HG03039 (cell line): ENCODE results near the gene SEPTIN10.
"Not testable (repeated sequence)": the region's sequence is repeated elsewhere in the genome, so short reads cannot be mapped to it uniquely, and the experiment has no call there.

Source experiments
- ATAC-seq: cut with Tn5 transposase; IDR thresholded peaks from one replicate; pipeline ENCODE4 v1.9.1; 2021; ENCODE audit warnings: mild to moderate bottlenecking, moderate library complexity; ENCODE audit not compliant: unreplicated experiment

Gene SEPTIN10

DNA sequence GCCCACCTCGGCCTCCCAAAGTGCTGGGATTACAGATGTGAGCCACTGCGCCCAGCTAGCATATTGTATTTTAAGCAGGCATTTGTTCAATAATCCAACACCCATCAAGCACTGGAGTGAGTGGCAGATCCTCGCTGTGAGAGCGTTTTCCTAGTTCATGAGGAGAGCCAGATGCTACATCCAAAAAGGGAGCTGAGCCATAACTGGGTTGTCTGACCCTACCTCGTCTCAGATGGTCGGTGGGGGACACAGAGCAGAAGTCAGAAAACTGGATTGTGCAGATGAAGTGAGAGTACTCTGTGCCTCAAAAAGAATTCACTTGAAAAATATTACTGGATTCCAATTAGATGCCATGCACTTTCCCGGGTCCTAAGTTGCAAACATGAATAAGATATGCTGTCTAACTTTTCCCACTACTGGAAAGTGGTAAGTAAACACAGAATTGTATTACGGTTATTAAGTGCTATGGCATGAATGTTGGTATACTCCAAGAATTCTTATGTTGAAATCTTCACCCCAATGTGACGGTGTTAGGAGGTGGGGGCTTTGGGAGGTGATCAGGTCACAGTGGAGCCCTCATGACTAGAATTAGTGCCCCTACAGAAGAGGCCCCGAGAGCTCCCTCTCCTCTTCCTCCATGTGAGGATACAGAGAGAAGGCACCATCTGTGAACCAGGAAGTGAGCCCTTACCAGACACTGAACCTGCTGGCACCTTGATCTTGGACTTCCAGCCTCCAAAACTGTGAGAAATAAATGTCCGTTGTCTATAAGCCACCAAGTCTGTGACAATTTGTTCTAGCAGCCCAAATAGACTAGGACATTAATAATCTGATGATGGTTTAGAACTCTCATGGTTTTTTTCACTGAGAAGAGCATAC is 21.9 kb upstream of the SEPTIN10 start:
- no peak for ATAC-seq

GRCh38 chr2:109633284-109633961 is 19.7 kb upstream of the SEPTIN10 start:
- no peak for ATAC-seq

DNA sequence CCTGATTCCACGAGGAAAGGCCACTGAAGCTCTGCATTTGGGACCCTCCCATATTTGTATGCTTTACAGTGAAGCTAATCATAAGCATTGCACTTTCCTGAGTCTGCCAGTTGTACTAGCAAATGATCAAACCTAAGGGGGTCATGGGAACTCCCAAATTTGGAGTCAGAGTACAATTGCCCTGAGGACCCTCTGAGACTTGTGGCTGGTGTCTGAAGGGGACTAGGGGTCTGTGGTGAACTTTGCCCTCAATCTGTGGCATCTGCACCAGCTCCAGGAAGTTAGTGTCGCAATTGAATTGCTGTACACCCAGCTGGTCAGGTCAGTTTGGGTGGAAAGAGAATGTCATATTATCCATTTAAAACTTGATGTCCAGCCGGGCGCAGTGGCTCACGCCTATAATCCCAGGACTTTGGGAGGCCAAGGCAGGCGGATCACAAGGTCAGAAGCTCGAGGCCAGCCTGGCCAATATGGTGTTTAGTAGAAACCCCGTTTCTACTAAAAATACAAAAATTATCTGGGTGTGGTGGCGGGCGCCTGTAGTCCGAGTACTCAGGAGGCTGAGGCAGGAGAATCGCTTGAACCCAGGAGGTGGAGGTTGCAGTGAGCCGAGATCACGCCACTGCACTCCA is 18.5 kb upstream of the SEPTIN10 start:
- ATAC-seq, result no peak

- ATAC-seq, result no peak
These were observed 18.0 kb upstream of the SEPTIN10 start for GRCh38 chr2:109631741-109632140.

DNA sequence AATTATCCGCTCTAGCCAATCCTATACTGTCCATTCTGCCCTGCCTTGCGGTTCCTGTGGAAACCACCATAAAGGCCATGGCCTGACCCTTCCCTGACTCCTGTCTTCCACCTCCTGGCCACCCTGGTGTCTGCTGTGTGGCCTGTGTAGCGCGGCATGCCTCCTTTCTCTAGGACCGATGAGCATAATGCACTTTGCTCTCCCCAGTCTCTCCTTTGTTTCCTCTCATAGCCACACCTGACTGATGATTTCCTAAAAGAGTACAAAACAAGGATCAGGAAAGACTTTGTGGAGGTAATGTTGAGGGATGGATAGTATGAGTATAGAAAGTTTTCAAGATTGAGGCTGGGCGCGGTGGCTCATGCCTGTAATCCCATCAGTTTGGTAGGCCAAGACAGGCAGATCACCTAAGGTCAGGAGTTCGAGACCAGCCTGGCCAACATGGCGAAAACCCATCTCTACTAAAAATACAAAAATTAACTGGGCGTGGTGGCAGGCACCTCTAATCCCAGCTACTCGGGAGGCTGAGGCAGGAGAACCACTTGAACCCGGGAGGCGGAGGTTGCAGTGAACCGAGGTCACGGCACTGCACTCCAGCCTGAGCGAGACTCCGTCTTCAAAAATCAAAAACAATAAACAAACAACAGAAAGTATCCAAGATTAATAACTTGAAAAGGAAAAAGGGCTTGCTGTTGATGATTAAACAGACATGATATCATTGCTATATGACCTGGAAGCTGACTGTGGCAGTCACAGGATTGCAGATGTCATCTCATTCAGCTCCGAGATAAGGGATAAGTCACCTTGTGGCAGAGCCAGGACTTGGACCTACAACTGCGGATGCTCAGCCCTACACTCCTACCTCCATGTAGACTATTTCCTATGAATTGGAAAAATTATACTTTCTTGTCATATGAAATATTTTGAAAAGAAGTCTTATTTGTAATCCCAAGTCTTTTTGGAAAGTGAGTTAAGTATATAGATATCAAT is 17.0 kb upstream of the SEPTIN10 start:
- ATAC-seq, result no peak

DNA sequence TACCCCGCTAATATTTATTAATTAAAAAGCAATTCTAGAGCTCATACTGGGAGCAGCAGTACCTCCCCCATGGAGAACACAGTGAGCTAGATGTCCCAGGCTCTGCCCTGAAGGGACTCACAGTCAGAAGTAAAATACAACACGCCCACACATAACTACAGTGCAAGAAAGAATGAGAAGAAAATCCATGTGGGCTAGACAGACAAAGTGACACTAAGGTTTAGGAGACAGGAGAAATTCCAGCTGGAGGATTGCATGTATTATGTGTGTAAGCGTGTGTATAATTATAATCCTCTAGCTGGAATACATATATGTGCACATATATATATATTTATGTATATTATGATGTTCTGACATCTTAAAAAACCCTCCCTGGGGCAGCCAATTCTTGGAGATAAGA is 16.1 kb upstream of the SEPTIN10 start:
- no peak for ATAC-seq

DNA sequence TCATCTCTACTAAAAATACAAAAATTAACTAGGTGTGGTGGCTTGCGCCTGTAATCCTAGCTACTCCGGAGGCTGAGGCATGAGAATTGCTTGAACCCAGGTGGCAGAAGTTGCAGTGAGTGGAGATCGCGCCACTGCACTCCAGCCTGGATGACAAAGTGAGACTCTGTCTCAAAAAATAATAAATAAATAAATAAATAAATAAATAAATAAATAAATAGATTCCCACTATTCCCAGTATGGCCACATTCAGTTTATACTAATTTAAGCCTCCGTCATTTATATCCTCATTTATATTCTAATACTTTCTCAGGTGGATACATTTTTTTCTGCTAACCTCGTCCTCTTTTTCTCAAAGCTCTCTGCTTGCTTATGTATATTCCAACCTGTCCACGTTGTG is 14.6 kb upstream of the SEPTIN10 start:
- ATAC-seq, result not testable (repeated sequence)

GRCh38 chr2:109624339-109624738 is 10.6 kb upstream of the SEPTIN10 start:
- no peak for ATAC-seq

GRCh38 chr2:109623923-109624322 is 10.2 kb upstream of the SEPTIN10 start:
- no peak for ATAC-seq

DNA sequence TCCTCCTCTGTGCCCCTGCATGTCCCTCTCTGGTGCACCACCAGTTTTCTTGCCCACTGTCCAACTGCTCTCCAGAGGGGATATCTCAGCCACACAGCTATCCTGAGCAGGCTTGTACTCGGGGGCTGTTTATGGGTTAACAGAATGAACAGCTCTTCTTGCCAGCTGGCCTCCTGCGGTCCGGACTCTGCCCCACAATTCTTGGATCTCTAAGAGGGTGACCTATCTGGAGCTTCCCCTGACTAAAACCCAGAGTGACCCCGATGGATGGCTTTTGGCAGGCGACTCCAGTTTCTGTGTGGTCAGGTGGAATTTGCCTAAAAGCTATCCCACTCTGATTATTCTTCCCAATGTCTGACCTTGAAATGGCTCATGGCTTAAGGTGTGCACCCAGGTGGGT is 9.5 kb upstream of the SEPTIN10 start:
- ATAC-seq, result no peak

DNA sequence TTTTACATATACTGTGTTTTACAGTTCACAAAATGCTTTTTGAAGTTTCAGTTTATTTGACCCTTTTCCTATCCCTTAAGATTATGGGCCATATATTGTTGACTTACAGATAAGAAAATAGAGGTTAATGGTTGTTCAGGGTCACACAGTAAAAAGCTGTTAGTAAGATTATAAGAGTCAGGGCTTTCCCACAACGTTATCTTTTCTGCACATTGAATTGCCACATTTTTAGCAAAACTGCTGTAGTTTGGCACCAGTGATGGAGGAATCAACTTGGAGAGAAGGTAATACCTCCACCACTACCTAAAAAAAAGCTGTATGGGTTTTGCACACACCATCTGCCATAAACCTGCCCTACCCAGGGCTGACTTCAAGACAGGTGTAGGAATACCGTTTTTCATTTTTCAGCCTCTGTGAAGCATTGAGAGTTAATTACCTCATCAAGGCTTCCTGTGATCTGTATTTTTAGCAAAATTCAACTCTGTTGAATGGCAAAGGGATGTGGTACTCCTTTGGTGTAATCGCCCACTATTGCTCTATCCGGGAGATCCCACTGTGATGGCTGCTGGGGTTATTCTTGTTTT is 5.4 kb upstream of the SEPTIN10 start:
- no peak for ATAC-seq

DNA sequence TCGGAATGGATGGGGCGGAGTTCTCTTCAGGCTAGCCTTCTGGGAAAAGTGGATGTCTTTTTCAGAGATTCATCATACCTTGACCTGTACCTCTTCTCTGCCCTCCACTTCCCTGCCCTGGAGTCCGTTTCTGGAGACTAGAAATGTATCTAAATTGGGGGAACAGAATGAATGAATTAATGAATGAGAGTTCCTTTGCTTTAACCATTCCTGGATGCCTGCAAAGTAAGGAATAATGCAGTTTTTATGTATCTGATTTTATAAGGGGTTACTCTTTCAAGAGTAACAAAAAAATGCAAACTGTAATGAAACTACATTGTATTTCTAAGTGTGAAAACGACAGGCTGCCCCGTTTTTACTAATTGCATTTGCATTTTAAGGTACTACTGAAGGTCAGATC is 2.4 kb upstream of the SEPTIN10 start:
- no peak for ATAC-seq

- no peak for ATAC-seq
These were observed 1.9 kb upstream of the SEPTIN10 start for GRCh38 chr2:109615637-109616144.

- ATAC-seq, result no peak
These were observed 1.2 kb upstream of the SEPTIN10 start for GRCh38 chr2:109614715-109615636.

GRCh38 chr2:109613081-109613921 is 465 bp downstream of the SEPTIN10 start:
- peak; percentile 17 for ATAC-seq

GRCh38 chr2:109611467-109612095 is 2.2 kb downstream of the SEPTIN10 start:
- no peak for ATAC-seq

DNA sequence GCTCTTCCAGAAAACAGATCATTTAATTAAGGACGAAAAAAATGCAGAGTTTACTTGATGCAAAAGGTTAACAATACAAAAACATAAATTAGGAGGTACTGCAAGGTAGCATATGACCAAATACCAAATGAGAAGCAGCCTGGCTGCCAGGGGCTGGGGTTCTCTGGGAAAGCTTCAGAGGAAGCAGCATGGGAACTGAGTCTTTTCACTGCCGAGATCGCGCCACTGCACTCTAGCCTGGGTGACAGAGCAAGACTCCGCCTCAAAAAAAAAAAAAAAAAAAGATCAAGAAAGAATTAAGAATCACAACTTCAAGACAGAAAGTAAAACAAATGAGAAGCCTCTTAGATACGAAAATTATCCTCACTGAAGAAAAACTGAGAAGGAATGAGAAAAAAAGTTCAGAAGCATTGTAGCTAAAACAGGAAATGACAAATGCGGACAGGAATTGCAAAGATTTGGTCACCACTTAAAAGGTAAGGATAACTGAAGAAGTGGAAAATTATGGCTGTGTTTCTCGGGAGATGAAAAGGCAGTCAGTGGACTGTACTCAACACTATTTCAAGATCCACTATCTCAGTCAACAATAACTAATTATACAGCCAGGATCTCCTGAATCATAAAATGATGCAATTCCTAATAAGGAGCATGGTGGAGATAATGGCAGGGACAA is 4.3 kb downstream of the SEPTIN10 start:
- ATAC-seq, result no peak
